Stimulated activated naive B cell treated with anti-CD40 and anti-IgM and Interleukin-4, amounts not matched to agents 10 μg/mL and 1 μg/mL and 100 μg/mL, for 72 hours (primary cell): Measurements from ENCODE around the gene PILRB.

Experiments used
- ATAC-seq, 2 donors: fragments of 150-1000 bp; cut with Tn5 transposase; replicated peaks; 2 replicates each; pipeline ENCODE4 v1.10.0; 2021; ENCODE audit warnings: moderate library complexity in 1 of 2
- DNase-seq: peaks from one replicate; pipeline ENCODE4 v3.0.0; 2021
- H3K27ac Mint-ChIP-seq: one replicate; pipeline ENCODE4 v1.8.0; 2022; ENCODE audit warnings: mild to moderate bottlenecking, mixed read lengths
- H3K27me3 Mint-ChIP-seq, 2 donors: one replicate each; pipeline ENCODE4 v1.8.0; 2022; ENCODE audit warnings: mixed read lengths in 2 of 2
- H3K36me3 Mint-ChIP-seq, 2 donors: one replicate each; pipeline ENCODE4 v1.8.0; 2022; ENCODE audit warnings: mixed read lengths in 2 of 2, mild to moderate bottlenecking in 1 of 2
- H3K4me1 Mint-ChIP-seq, 2 donors: one replicate each; pipeline ENCODE4 v1.8.0; 2022; ENCODE audit warnings: mixed read lengths in 2 of 2, mild to moderate bottlenecking in 1 of 2
- H3K4me3 Mint-ChIP-seq, 2 donors: one replicate each; pipeline ENCODE4 v1.8.0; 2022; ENCODE audit warnings: mild to moderate bottlenecking in 2 of 2, mixed read lengths in 2 of 2, moderate library complexity in 1 of 2
- H3K9me3 Mint-ChIP-seq, 2 donors: one replicate each; pipeline ENCODE4 v1.8.0; 2022; ENCODE audit warnings: mixed read lengths in 2 of 2, mild to moderate bottlenecking in 1 of 2

The PILRB gene

GRCh38 chr7:100397315-100398081 is 39.6 kb downstream of the PILRB start:
- no peaks in the 10 kb centered on the region for H3K27me3 Mint-ChIP-seq
- no peak for ATAC-seq
- no peaks in the 10 kb centered on the region for H3K9me3 Mint-ChIP-seq
- peak overlapping the region in 1 of 2 donors; percentile 67 for H3K4me3 Mint-ChIP-seq
- peaks cover 6 to 11% of the 10 kb centered on the region in 2 donors for H3K36me3 Mint-ChIP-seq
- no peak for DNase-seq
- H3K4me1 Mint-ChIP-seq: peaks cover 39 to 51% of the 10 kb centered on the region in 2 donors
- H3K27ac Mint-ChIP-seq: no peak overlapping the region

GRCh38 chr7:100398239-100398638 is 40.3 kb downstream of the PILRB start:
- Mint-ChIP-seq H3K27me3 (no peaks in the 10 kb centered on the region), H3K9me3 (no peaks in the 10 kb centered on the region), H3K27ac (peak overlapping the region; percentile 27), H3K4me3 (no peak overlapping the region), H3K4me1 (peaks cover 38 to 45% of the 10 kb centered on the region in 2 donors), H3K36me3 (peaks cover 6 to 11% of the 10 kb centered on the region in 2 donors)
- no peak for ATAC-seq
- no peak for DNase-seq

DNA sequence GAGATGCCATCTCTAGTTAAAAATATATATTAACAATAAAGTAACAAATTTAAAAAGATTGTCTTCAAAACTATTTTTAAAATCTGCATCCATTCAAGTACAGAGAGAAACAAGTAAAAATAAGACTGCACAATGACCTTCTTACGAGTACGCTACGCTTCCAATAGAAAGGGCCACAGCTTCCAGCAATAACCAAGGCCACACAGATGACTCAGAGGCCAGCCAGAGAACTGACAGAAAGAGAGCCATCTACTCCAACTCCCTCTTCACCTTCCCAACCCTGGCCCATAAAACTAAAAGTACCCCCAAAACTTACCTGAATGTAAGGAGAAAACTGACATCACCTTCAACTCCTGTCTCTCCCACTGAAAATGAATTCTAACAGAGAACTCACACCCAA is 42.1 kb downstream of the PILRB start:
- Mint-ChIP-seq H3K4me3 (no peak overlapping the region), H3K9me3 (no peaks in the 10 kb centered on the region), H3K27ac (no peak overlapping the region), H3K4me1 (peaks cover 30 to 33% of the 10 kb centered on the region in 2 donors), H3K27me3 (no peaks in the 10 kb centered on the region), H3K36me3 (peaks cover 9 to 11% of the 10 kb centered on the region in 2 donors)
- no peak for DNase-seq
- no peak for ATAC-seq

GRCh38 chr7:100400656-100401055 is 42.7 kb downstream of the PILRB start:
- Mint-ChIP-seq H3K9me3 (no peaks in the 10 kb centered on the region), H3K4me1 (peaks cover 28% of the 10 kb centered on the region in 2 donors), H3K27ac (peak overlapping the region; percentile 77), H3K27me3 (no peaks in the 10 kb centered on the region), H3K4me3 (no peak overlapping the region), H3K36me3 (peaks cover 9 to 11% of the 10 kb centered on the region in 2 donors)
- no peak for ATAC-seq
- no peak for DNase-seq

- Mint-ChIP-seq H3K9me3 (no peaks in the 10 kb centered on the region), H3K27me3 (no peaks in the 10 kb centered on the region)
Measured at GRCh38 chr7:100401811-100402210, 43.9 kb downstream of the PILRB start.

GRCh38 chr7:100402241-100402640 is 44.3 kb downstream of the PILRB start:
- Mint-ChIP-seq H3K27me3 (no peaks in the 10 kb centered on the region), H3K27ac (no peak overlapping the region), H3K4me3 (no peak overlapping the region), H3K36me3 (peaks cover 9 to 11% of the 10 kb centered on the region in 2 donors), H3K9me3 (no peaks in the 10 kb centered on the region), H3K4me1 (peaks cover 19 to 25% of the 10 kb centered on the region in 2 donors)
- DNase-seq: no peak
- ATAC-seq: no peak

More at GRCh38 chr7:100401811-100402210, 43.9 kb downstream of the PILRB start:
- DNase-seq (no peak), ATAC-seq (no peak)
- H3K36me3 Mint-ChIP-seq: peaks cover 9 to 11% of the 10 kb centered on the region in 2 donors
- H3K4me1 Mint-ChIP-seq: peaks cover 19 to 25% of the 10 kb centered on the region in 2 donors
- no peak overlapping the region for H3K4me3 Mint-ChIP-seq
- H3K27ac Mint-ChIP-seq: no peak overlapping the region

- no peaks in the 10 kb centered on the region for H3K9me3 Mint-ChIP-seq
- H3K4me1 Mint-ChIP-seq: peaks cover 6 to 8% of the 10 kb centered on the region in 2 donors
- no peak overlapping the region for H3K4me3 Mint-ChIP-seq
- no peak for DNase-seq
- no peaks in the 10 kb centered on the region for H3K27me3 Mint-ChIP-seq
- H3K27ac Mint-ChIP-seq: no peak overlapping the region
- peaks cover 0 to 7% of the 10 kb centered on the region in 2 donors for H3K36me3 Mint-ChIP-seq
- ATAC-seq: no peak
Measured at GRCh38 chr7:100406767-100407166, 48.9 kb downstream of the PILRB start.

DNA sequence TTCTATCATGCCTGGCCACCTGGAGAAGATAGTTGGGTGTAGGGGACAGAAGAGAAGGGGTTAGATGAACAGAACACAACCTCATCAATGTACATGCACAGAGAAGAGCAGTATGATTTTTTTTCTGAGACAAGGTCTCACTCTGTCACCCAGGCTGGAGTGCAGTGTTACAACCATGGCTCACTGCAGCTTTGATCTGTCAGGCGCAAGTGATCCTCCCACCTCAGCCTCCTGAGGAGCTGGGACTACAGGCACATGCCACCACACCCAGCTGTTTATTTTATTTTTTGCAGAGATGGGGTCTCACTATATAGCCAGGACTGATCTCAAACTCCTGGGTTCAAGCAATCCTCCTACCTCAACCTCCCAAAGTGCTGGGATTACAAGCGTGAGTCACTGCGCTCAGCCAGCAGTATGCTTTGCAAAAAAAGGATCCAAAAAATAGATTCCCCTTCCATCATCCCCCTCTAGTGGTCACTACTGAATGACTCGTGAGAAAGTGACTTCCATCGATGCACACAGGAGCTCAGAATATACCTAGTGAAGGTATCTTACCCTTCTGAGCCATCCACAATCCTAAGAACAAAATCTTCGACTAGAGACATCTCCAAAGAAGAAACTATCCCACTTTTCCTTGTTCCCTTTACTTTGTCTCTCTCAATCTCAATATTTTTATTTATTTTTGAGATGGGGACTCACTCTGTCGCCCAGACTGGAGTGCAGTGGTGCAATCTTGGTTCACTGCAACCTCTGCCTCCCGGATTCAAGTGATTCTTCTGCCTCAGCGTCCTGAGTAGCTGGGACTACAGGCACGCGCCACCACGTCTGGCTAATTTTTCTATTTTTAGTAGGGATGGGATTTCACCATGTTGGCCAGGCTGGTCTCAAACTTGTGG is 49.6 kb downstream of the PILRB start:
- H3K9me3 Mint-ChIP-seq: no peaks in the 10 kb centered on the region
- H3K4me3 Mint-ChIP-seq: no peak overlapping the region
- peaks cover 0 to 4% of the 10 kb centered on the region in 2 donors for H3K36me3 Mint-ChIP-seq
- H3K27ac Mint-ChIP-seq: no peak overlapping the region
- no peak for DNase-seq
- ATAC-seq: peak; percentile 92
- peaks cover 11 to 15% of the 10 kb centered on the region in 2 donors for H3K4me1 Mint-ChIP-seq
- H3K27me3 Mint-ChIP-seq: no peaks in the 10 kb centered on the region

DNA sequence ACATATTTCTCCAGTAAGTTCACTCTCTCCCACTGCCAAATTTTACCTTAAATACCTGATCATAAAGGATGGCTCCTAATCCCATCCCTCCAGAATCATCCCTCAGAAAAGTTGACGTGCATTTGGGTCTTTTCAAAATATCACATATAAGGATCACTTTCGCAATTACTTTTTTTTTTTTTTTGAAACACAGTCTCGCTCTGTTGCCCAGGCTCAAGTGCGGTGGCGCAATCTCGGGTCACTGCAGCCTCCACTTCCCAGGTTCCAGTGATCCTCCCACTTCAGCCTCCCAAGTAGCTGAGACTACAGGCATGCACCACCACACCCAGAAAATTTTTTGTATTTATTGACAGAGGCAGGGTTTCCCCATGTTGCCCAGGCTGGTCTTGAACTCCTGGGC is 53.2 kb downstream of the PILRB start:
- Mint-ChIP-seq H3K27me3 (no peaks in the 10 kb centered on the region), H3K4me3 (no peak overlapping the region), H3K4me1 (peaks cover 19 to 23% of the 10 kb centered on the region in 2 donors), H3K27ac (no peak overlapping the region), H3K9me3 (no peaks in the 10 kb centered on the region), H3K36me3 (peaks cover 3 to 8% of the 10 kb centered on the region in 2 donors)
- DNase-seq (no peak), ATAC-seq (no peak)

DNA sequence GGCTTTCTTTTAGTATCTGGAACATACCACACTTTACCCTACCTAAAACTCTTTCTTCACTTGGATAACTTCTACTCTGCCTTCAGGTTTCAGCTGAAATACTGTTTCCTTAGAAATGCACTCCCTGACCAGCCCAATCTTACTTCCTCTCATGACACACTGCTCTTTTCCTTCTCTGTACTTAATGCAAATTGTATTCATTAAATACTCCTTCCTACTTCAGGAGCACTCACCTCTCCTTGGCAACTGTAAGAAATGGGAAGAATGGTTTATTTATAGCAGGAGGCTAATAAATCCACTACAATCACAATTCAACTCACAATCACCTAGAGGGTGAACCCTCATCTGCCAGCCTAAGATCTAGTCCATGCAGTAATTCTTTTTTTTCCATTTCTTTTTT is 55.4 kb downstream of the PILRB start:
- H3K4me3 Mint-ChIP-seq: peak overlapping the region; percentile 44 to 62
- no peak for DNase-seq
- H3K9me3 Mint-ChIP-seq: no peaks in the 10 kb centered on the region
- H3K4me1 Mint-ChIP-seq: peaks cover 13 to 15% of the 10 kb centered on the region in 2 donors
- peak; percentile 87 to 88 for ATAC-seq
- peak overlapping the region; percentile 86 for H3K27ac Mint-ChIP-seq
- no peaks in the 10 kb centered on the region for H3K27me3 Mint-ChIP-seq
- H3K36me3 Mint-ChIP-seq: peaks cover 3 to 8% of the 10 kb centered on the region in 2 donors

DNA sequence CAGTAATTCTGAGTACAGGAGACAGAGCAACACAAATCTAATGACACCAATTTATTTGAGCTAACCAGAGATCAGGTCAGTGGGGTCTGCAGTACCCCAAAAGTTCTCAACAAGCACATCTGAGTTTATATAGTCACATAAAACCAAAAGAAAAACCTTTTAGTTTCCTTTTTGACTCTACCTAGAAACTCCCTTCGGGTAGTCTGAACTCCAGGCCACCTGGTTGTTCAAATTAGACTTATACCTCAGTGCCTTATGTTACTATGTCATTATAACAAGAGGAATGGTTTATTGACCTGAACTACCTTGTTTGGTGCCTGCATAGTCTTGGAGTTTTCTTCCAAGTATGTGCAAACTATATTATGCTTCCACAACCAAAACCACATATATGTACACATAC is 56.0 kb downstream of the PILRB start:
- Mint-ChIP-seq H3K4me1 (peaks cover 13 to 15% of the 10 kb centered on the region in 2 donors), H3K27me3 (no peaks in the 10 kb centered on the region), H3K4me3 (no peak overlapping the region), H3K9me3 (no peaks in the 10 kb centered on the region), H3K27ac (no peak overlapping the region), H3K36me3 (peaks cover 3 to 8% of the 10 kb centered on the region in 2 donors)
- DNase-seq (no peak), ATAC-seq (peak; percentile 66 to 75)

- Mint-ChIP-seq H3K4me3 (no peak overlapping the region), H3K4me1 (peaks cover 16 to 31% of the 10 kb centered on the region in 2 donors), H3K9me3 (no peaks in the 10 kb centered on the region), H3K27me3 (no peaks in the 10 kb centered on the region), H3K27ac (no peak overlapping the region), H3K36me3 (peaks cover 3 to 8% of the 10 kb centered on the region in 2 donors)
- ATAC-seq (no peak), DNase-seq (no peak)
Measured at GRCh38 chr7:100415448-100415847, 57.5 kb downstream of the PILRB start.
